ENCODE measurements around the gene GHRL.

GHRL gene

GRCh38 chr3:10248984-10249748 is 43.6 kb downstream of the GHRL start:
- Histone ChIP-seq H3K27me3 (no peaks in the 10 kb centered on the region), H3K4me1 (ENCODE audit: control insufficient read depth in 1 of 2, insufficient read depth in 1 of 2, low read depth in 1 of 2, low read length in 1 of 2) (peaks cover 69% of the 10 kb centered on the region in 2 experiments), H3K36me3 (peaks cover 14% of the 10 kb centered on the region), H3K4me3 (ENCODE audit: low read depth in 1 of 2, low read length in 1 of 2) (peak overlapping the region; percentile 77 to 88), H3K9me3 (no peaks in the 10 kb centered on the region), H3K27ac (peak overlapping the region; percentile 94)
- TF ChIP-seq, protein P1, sequence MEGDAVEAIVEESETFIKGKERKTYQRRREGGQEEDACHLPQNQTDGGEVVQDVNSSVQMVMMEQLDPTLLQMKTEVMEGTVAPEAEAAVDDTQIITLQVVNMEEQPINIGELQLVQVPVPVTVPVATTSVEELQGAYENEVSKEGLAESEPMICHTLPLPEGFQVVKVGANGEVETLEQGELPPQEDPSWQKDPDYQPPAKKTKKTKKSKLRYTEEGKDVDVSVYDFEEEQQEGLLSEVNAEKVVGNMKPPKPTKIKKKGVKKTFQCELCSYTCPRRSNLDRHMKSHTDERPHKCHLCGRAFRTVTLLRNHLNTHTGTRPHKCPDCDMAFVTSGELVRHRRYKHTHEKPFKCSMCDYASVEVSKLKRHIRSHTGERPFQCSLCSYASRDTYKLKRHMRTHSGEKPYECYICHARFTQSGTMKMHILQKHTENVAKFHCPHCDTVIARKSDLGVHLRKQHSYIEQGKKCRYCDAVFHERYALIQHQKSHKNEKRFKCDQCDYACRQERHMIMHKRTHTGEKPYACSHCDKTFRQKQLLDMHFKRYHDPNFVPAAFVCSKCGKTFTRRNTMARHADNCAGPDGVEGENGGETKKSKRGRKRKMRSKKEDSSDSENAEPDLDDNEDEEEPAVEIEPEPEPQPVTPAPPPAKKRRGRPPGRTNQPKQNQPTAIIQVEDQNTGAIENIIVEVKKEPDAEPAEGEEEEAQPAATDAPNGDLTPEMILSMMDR (IDR thresholded peaks at IDR 0.05), result no peak

- H3K4me3 ChIP-seq (ENCODE audit: low read depth in 1 of 2, low read length in 1 of 2), result peak within 1 kb of the TSS; percentile 77 to 88
- TF ChIP-seq, protein P1 (IDR thresholded peaks at IDR 0.05), result peak; percentile 59
- H3K4me1 ChIP-seq (ENCODE audit: control insufficient read depth in 1 of 2, insufficient read depth in 1 of 2, low read depth in 1 of 2, low read length in 1 of 2), result peaks cover 72 to 75% of the 10 kb centered on the region in 2 experiments
- peaks cover 6% of the 10 kb centered on the region for H3K36me3 ChIP-seq
- peak within 1 kb of the TSS; percentile 94 for H3K27ac ChIP-seq
- no peaks in the 10 kb centered on the region for H3K27me3 ChIP-seq
- no peaks in the 10 kb centered on the region for H3K9me3 ChIP-seq
Measured at GRCh38 chr3:10248184-10248983, 44.4 kb downstream of the GHRL start, which contains the start of gene TATDN2. Gene TATDN2, plus strand, starts transcription at chr3:10248459. Its CDS starts 742 bp downstream, at chr3:10249201.

- Histone ChIP-seq H3K4me1 (ENCODE audit: control insufficient read depth in 1 of 2, insufficient read depth in 1 of 2, low read depth in 1 of 2, low read length in 1 of 2) (peaks cover 72 to 77% of the 10 kb centered on the region in 2 experiments), H3K4me3 (ENCODE audit: low read depth in 1 of 2, low read length in 1 of 2) (peak overlapping the region; percentile 77 to 88), H3K9me3 (no peaks in the 10 kb centered on the region), H3K36me3 (no peaks in the 10 kb centered on the region), H3K27me3 (no peaks in the 10 kb centered on the region), H3K27ac (peak overlapping the region; percentile 94)
- TF ChIP-seq, protein P1 (IDR thresholded peaks at IDR 0.05), result no peak
Measured at GRCh38 chr3:10247679-10248183, 45.0 kb downstream of the GHRL start.

DNA sequence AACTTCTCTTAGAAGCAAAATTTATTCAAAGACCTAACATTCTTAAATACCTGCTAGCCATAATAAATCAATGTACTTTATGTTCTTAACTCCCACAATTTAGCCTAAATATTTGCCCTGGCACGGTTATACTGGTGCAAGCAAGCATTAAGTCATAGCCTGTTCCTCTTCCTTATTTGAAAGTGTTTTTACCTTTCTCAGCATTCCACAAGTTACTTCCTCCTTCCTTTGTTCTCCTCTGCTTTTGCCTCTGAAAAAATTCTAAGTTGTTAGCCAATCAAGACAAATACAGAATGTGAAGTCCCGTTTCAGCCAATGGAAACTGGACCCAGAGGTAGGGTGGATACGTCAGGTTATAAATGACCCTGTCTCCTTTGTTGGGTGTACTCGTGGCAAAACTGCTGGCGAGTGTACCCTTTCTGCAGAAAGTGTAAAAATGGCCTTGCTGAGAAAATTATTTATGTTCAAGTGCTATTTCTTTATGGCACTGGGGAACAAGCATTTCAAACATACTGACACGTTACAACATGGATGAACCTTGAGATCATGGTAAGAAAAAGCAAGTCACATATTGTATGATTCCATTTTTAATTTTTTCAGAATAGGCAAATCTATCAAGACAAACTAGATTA is 47.5 kb downstream of the GHRL start:
- TF ChIP-seq, protein P1 (IDR thresholded peaks at IDR 0.05), result no peak
- H3K27me3 ChIP-seq, result no peaks in the 10 kb centered on the region
- H3K9me3 ChIP-seq, result no peaks in the 10 kb centered on the region
- no peak overlapping the region for H3K4me3 ChIP-seq (ENCODE audit: low read depth in 1 of 2, low read length in 1 of 2)
- peaks cover 56 to 61% of the 10 kb centered on the region in 2 experiments for H3K4me1 ChIP-seq (ENCODE audit: control insufficient read depth in 1 of 2, insufficient read depth in 1 of 2, low read depth in 1 of 2, low read length in 1 of 2)
- H3K36me3 ChIP-seq, result peaks cover 5% of the 10 kb centered on the region
- H3K27ac ChIP-seq, result peak overlapping the region; percentile 83

GRCh38 chr3:10244009-10244408 is 48.7 kb downstream of the GHRL start:
- Histone ChIP-seq H3K9me3 (no peaks in the 10 kb centered on the region), H3K27me3 (no peaks in the 10 kb centered on the region), H3K4me3 (ENCODE audit: low read depth in 1 of 2, low read length in 1 of 2) (no peak overlapping the region), H3K4me1 (ENCODE audit: control insufficient read depth in 1 of 2, insufficient read depth in 1 of 2, low read depth in 1 of 2, low read length in 1 of 2) (peaks cover 44 to 51% of the 10 kb centered on the region in 2 experiments), H3K27ac (peak overlapping the region; percentile 83), H3K36me3 (peaks cover 8% of the 10 kb centered on the region)
- TF ChIP-seq, protein P1 (IDR thresholded peaks at IDR 0.05), result no peak

Measured in neutrophil (primary cell).